22Rv1 (cell line): Measurements from ENCODE around the gene GRM7.

ENCODE experiments used
- H3K27ac ChIP-seq: fragments of 450-650 bp; 2 replicates; pipeline ENCODE4 v1.5.1; 2017
- CTCF ChIP-seq: fragments of 450-650 bp; IDR thresholded peaks from 2 replicates; pipeline ENCODE4 v1.5.1; 2017; ENCODE audit warnings: mild to moderate bottlenecking
- ZFX ChIP-seq: fragments of 450-650 bp; IDR thresholded peaks from 2 replicates; pipeline ENCODE4 v1.6.1; 2017; ENCODE audit warnings: antibody characterized with exemption, borderline replicate concordance

Gene GRM7

GRCh38 chr3:7498715-7499114 is 637.8 kb downstream of the GRM7 start:
- TF ChIP-seq CTCF: no peak
- no peak for TF ChIP-seq ZFX
- H3K27ac ChIP-seq: no peak overlapping the region

GRCh38 chr3:7503431-7503830 is 642.5 kb downstream of the GRM7 start:
- no peak for TF ChIP-seq CTCF
- no peak for TF ChIP-seq ZFX
- no peak overlapping the region for H3K27ac ChIP-seq

- H3K27ac ChIP-seq: peak overlapping the region; percentile 37
- no peak for TF ChIP-seq ZFX
- no peak for TF ChIP-seq CTCF
These were observed 644.2 kb downstream of the GRM7 start for GRCh38 chr3:7504886-7505775.

- TF ChIP-seq ZFX: no peak
- TF ChIP-seq CTCF: no peak
- H3K27ac ChIP-seq: no peak overlapping the region
These were observed 645.8 kb downstream of the GRM7 start for GRCh38 chr3:7506606-7507180.

- TF ChIP-seq ZFX (no peak), CTCF (no peak)
These were observed 647.9 kb downstream of the GRM7 start for GRCh38 chr3:7508821-7509220.

GRCh38 chr3:7512048-7512447 is 651.1 kb downstream of the GRM7 start:
- TF ChIP-seq CTCF: no peak
- TF ChIP-seq ZFX: no peak
- H3K27ac ChIP-seq: no peak overlapping the region

More at GRCh38 chr3:7508821-7509220, 647.9 kb downstream of the GRM7 start:
- no peak overlapping the region for H3K27ac ChIP-seq

- TF ChIP-seq CTCF (no peak), ZFX (no peak)
- H3K27ac ChIP-seq: no peak overlapping the region
These were observed 657.1 kb downstream of the GRM7 start for GRCh38 chr3:7518026-7518425.
